Adrenal gland (tissue), 5 donors: Measurements from ENCODE around the gene FXYD1.

Experiments used
- POLR2A ChIP-seq, 2 donors: fragments of 450-650 bp; IDR thresholded peaks; one replicate each; pipeline ENCODE4 v1.6.1; 2017; ENCODE audit warnings: antibody characterized with exemption in 2 of 2, mild to moderate bottlenecking in 2 of 2, moderate library complexity in 1 of 2
- TF ChIP-seq, protein P1 (sequence below), 6 experiments: fragments of 450-650 bp in 4 of 6; fragments of 200-600 bp in 2 of 6; sonication (generic) in 1 of 6; IDR thresholded peaks; 1 replicate in 5 of 6; 2 replicates in 1 of 6; pipeline versions ENCODE4 v1.5.1 to v1.8.0; 2016 to 2021; ENCODE audit warnings: antibody characterized with exemption in 6 of 6, mild to moderate bottlenecking in 2 of 6, moderate library complexity in 1 of 6
- donor health status: DM: no; HTN: no; CAD: no.

DNA sequence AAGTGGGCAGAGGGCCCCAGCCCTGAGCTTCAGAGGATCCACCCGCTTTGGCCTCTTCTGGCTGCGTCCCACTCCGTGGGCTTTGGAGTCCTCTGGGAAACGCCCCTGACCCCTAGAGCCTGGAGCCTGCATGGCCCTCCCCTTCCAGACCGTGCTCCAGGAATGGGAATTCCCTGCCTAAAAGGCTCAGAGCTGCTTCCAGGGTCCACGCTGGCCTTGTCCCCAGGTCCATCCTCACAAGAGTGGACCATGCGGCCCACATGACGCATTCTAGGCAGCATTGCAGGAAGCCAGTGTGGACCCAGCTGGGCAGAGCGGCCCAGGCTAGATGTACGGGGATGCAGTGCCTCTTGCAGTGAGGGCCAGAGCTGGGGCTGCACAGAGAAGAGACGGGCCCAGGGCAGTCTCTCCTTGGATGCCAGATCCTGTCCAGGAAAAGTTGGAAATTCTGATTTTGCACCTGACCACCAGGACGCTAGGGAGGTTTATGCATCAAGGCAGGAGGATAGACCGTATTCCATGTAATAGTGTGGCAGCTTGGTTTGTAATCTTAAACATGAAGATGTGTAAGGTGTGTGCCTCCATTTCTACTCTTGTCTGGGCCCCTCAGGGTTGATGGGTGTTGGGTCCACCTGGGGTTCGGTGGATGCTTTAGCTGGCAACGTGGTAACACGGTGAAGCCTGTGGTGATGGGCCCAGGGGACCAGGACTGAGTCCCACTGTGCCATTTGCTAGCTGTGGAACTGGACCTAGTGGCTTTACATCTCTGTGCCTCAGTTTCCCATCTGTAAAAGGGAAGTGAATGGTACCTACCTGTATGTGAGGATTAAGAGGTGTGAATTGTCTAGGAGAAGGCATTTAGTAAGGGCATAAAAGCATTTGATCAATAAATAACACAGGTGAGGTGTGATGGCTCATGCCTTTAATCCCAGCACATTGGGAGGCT, 37.8 kb upstream of the FXYD1 start:
- TF ChIP-seq, protein P1, sequence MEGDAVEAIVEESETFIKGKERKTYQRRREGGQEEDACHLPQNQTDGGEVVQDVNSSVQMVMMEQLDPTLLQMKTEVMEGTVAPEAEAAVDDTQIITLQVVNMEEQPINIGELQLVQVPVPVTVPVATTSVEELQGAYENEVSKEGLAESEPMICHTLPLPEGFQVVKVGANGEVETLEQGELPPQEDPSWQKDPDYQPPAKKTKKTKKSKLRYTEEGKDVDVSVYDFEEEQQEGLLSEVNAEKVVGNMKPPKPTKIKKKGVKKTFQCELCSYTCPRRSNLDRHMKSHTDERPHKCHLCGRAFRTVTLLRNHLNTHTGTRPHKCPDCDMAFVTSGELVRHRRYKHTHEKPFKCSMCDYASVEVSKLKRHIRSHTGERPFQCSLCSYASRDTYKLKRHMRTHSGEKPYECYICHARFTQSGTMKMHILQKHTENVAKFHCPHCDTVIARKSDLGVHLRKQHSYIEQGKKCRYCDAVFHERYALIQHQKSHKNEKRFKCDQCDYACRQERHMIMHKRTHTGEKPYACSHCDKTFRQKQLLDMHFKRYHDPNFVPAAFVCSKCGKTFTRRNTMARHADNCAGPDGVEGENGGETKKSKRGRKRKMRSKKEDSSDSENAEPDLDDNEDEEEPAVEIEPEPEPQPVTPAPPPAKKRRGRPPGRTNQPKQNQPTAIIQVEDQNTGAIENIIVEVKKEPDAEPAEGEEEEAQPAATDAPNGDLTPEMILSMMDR (IDR thresholded peaks at IDR 0.05), result no peak
- TF ChIP-seq POLR2A (IDR thresholded peaks at IDR 0.05), result no peak
